HTERT RPE-1 (cell line): ENCODE measurements around the gene MTREX.

Source experiments
- in situ Hi-C: fragments of 300-500 bp; cut with MboI; formaldehyde crosslinking; loops from 4 replicates; pipeline ENCODE4 v1.14.3; 2020; ENCODE audit warnings: low sequenced_read_pairs

MTREX gene

GRCh38 chr5:55467862-55468551, 160.2 kb downstream of the MTREX start:
- in situ Hi-C loops, result no loop called here

DNA sequence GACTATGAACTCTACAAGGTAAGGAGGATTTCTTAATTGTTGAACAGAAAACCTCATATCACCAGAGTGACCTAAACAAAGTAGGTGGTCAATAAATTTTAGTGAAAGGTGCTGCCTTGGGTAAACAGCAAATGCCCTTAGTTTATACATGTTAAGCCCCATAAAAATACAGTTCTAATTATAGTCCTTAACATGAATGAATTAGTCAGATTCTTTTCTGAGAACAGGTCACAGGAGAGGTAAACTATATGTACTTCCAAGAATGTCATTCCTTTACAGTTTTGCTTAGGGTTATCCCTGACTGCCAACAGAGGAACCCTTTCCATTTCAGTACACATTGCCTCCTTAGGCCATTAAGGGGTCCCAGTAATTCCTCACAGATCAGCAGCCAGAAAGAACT, 162.1 kb downstream of the MTREX start:
- in situ Hi-C loops, result no loop called here

- in situ Hi-C loops, result no loop called here
Observed at GRCh38 chr5:55470282-55470681, 162.5 kb downstream of the MTREX start.

- in situ Hi-C loops, result no loop called here
Observed at GRCh38 chr5:55471468-55471867, 163.7 kb downstream of the MTREX start.

DNA sequence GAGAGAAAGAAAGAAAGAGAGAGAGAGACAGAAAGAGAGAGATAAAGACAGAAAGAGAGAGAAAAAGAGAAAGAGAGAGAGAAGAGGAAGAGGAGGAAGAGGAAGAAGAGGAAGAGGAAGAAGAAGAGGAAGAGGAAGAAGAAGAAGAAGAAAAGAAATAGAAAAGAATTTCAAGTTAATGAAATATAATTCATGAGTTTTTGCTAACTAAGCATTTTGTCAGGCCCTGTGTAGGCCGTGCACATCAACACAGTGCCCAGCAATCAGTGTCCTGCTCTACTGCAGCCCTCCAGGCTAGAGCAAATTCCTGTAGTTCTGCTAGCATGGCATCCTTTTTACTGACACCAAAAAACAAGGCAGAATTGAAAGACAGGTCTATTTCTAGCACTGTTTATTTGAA, 164.9 kb downstream of the MTREX start:
- in situ Hi-C loops, result no loop called here
